WTC11 (cell line): ENCODE measurements around the gene ACR.

ENCODE experiments used
- ATF3 ChIP-seq: sonication (generic); formaldehyde crosslinking; conservative IDR thresholded peaks from 2 replicates; pipeline ENCODE4 v1.8.1; 2022; ENCODE audit warnings: mild to moderate bottlenecking, missing genetic modification reagents
- CDX4 ChIP-seq: fragments of 250-450 bp; sonication (Bioruptor Pico); IDR thresholded peaks from 2 replicates; pipeline ENCODE4 v1.9.0; 2021; ENCODE audit warnings: moderate library complexity, mild to moderate bottlenecking, inconsistent platforms, borderline replicate concordance
- CTCF ChIP-seq: fragments of 200-600 bp; IDR thresholded peaks from 2 replicates; pipeline ENCODE4 v1.8.0; 2022; ENCODE audit warnings: antibody characterized with exemption
- GABPB1 ChIP-seq: sonication (generic); formaldehyde crosslinking; IDR thresholded peaks from 2 replicates; pipeline ENCODE4 v1.8.1; 2023; ENCODE audit warnings: mild to moderate bottlenecking, missing genetic modification reagents
- NFATC4 ChIP-seq: fragments of 250-450 bp; sonication (Bioruptor Pico); IDR thresholded peaks from 2 replicates; pipeline ENCODE4 v1.9.0; 2021; ENCODE audit warnings: mild to moderate bottlenecking
- PRRX2 ChIP-seq: fragments of 250-450 bp; sonication (Bioruptor Pico); IDR thresholded peaks from 2 replicates; pipeline ENCODE4 v1.8.0; 2021; ENCODE audit warnings: mild to moderate bottlenecking
- RELA ChIP-seq: sonication (generic); formaldehyde crosslinking; IDR thresholded peaks from 2 replicates; pipeline ENCODE4 v1.8.1; 2022; ENCODE audit warnings: missing genetic modification reagents, mild to moderate bottlenecking, borderline replicate concordance
- SOX15 ChIP-seq: fragments of 250-450 bp; sonication (Bioruptor Pico); IDR thresholded peaks from 2 replicates; pipeline ENCODE4 v1.9.0; 2021; ENCODE audit warnings: mild to moderate bottlenecking
- USF2 ChIP-seq: sonication (generic); formaldehyde crosslinking; IDR thresholded peaks from 2 replicates; pipeline ENCODE4 v1.8.1; 2023; ENCODE audit warnings: mild to moderate bottlenecking, missing genetic modification reagents, moderate library complexity
- ZNF396 ChIP-seq: fragments of 250-450 bp; sonication (Bioruptor Pico); IDR thresholded peaks from 2 replicates; pipeline ENCODE4 v1.8.0; 2021; ENCODE audit warnings: mild to moderate bottlenecking, moderate library complexity, borderline replicate concordance
- TF ChIP-seq, protein P1 (sequence below): sonication (generic); formaldehyde crosslinking; IDR thresholded peaks from 2 replicates; pipeline ENCODE4 v1.8.0; 2022; ENCODE audit warnings: mild to moderate bottlenecking, missing genetic modification reagents
- TF ChIP-seq, protein P2 (sequence below): sonication (generic); formaldehyde crosslinking; IDR thresholded peaks from 2 replicates; pipeline ENCODE4 v1.8.1; 2023; ENCODE audit warnings: mild to moderate bottlenecking, missing genetic modification reagents
- TF ChIP-seq, protein P3 (sequence below): sonication (generic); formaldehyde crosslinking; IDR thresholded peaks from 2 replicates; pipeline ENCODE4 v1.8.0; 2023; ENCODE audit warnings: missing genetic modification reagents
- TF ChIP-seq, protein P4 (sequence below): sonication (generic); formaldehyde crosslinking; IDR thresholded peaks from 2 replicates; pipeline ENCODE4 v1.8.0; 2022; ENCODE audit warnings: mild to moderate bottlenecking, missing genetic modification reagents

GRCh38 chr22:50710886-50711285 lies 27.1 kb upstream of the ACR start:
- TF ChIP-seq SOX15 (CRISPR knock-in tag) (no peak), CDX4 (CRISPR knock-in tag) (no peak), USF2 (no peak), ZNF396 (CRISPR knock-in tag) (no peak), NFATC4 (CRISPR knock-in tag) (no peak), ATF3 (no peak), PRRX2 (CRISPR knock-in tag) (no peak), GABPB1 (CRISPR knock-in tag) (no peak), CTCF (no peak), RELA (CRISPR knock-in tag) (no peak)
- TF ChIP-seq, protein P1, sequence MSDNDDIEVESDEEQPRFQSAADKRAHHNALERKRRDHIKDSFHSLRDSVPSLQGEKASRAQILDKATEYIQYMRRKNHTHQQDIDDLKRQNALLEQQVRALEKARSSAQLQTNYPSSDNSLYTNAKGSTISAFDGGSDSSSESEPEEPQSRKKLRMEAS (CRISPR knock-in tag), result no peak
- TF ChIP-seq, protein P2, sequence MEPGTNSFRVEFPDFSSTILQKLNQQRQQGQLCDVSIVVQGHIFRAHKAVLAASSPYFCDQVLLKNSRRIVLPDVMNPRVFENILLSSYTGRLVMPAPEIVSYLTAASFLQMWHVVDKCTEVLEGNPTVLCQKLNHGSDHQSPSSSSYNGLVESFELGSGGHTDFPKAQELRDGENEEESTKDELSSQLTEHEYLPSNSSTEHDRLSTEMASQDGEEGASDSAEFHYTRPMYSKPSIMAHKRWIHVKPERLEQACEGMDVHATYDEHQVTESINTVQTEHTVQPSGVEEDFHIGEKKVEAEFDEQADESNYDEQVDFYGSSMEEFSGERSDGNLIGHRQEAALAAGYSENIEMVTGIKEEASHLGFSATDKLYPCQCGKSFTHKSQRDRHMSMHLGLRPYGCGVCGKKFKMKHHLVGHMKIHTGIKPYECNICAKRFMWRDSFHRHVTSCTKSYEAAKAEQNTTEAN (CRISPR knock-in tag), result no peak
- TF ChIP-seq, protein P3, sequence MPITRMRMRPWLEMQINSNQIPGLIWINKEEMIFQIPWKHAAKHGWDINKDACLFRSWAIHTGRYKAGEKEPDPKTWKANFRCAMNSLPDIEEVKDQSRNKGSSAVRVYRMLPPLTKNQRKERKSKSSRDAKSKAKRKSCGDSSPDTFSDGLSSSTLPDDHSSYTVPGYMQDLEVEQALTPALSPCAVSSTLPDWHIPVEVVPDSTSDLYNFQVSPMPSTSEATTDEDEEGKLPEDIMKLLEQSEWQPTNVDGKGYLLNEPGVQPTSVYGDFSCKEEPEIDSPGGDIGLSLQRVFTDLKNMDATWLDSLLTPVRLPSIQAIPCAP (CRISPR knock-in tag), result no peak
- TF ChIP-seq, protein P4, sequence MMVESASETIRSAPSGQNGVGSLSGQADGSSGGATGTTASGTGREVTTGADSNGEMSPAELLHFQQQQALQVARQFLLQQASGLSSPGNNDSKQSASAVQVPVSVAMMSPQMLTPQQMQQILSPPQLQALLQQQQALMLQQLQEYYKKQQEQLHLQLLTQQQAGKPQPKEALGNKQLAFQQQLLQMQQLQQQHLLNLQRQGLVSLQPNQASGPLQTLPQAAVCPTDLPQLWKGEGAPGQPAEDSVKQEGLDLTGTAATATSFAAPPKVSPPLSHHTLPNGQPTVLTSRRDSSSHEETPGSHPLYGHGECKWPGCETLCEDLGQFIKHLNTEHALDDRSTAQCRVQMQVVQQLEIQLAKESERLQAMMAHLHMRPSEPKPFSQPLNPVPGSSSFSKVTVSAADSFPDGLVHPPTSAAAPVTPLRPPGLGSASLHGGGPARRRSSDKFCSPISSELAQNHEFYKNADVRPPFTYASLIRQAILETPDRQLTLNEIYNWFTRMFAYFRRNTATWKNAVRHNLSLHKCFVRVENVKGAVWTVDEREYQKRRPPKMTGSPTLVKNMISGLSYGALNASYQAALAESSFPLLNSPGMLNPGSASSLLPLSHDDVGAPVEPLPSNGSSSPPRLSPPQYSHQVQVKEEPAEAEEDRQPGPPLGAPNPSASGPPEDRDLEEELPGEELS (CRISPR knock-in tag), result no peak
